Bronchial epithelial cell (primary cell): Measurements from ENCODE around the gene CLEC20A. TPM values are rescaled to one million over a fixed set of nuclear protein-coding genes. Genes with fewer than 3 reads are reported as not detected.
A peak's percentile ranks its signal among the peaks of the same experiment; 100 is the strongest.

Experiments
- DNase-seq: peaks from one replicate; pipeline ENCODE4 v3.0.0-alpha.2; 2010; ENCODE audit warnings: low read depth
- FAIRE-seq: peaks from 2 replicates; lab custom pipeline; 2011; peaks lifted over from hg19 to GRCh38; lab: Jason Lieb, UNC
- H3K27me3 ChIP-seq: 2 replicates; pipeline ENCODE4 v1.5.1; 2011; ENCODE audit warnings: low read length; ENCODE audit not compliant: control insufficient read depth, insufficient read depth
- H3K36me3 ChIP-seq: 2 replicates; pipeline ENCODE4 v1.5.1; 2011; ENCODE audit warnings: low read length; ENCODE audit not compliant: control insufficient read depth, insufficient read depth
- H3K4me3 ChIP-seq: 2 replicates; pipeline ENCODE4 v1.5.1; 2011; ENCODE audit warnings: mild to moderate bottlenecking, low read depth, low read length, control low read depth
- CTCF ChIP-seq: IDR thresholded peaks from 2 replicates; pipeline ENCODE4 v1.5.1; 2011; ENCODE audit warnings: mild to moderate bottlenecking, moderate library complexity, low read length, control low read depth, inconsistent platforms; ENCODE audit not compliant: insufficient read depth, severe bottlenecking
- total RNA-seq: library from RNA; depleted of rRNA; stranded (reverse); fragments of >200 nt; gene quantifications from 2 replicates; pipeline ENCODE4 v1.2.1, GENCODE V29; 2014

CLEC20A gene
- total RNA-seq, 1 donor from 2014 or later, result not detected

- H3K36me3 ChIP-seq, result no peaks in the 10 kb centered on the region
- no peaks in the 10 kb centered on the region for H3K27me3 ChIP-seq
- TF ChIP-seq CTCF, result no peak
- FAIRE-seq (no peak), DNase-seq (no peak)
- H3K4me3 ChIP-seq, result no peak overlapping the region
Measured at GRCh38 chr1:178452013-178452412, 44.8 kb downstream of the CLEC20A start.

GRCh38 chr1:178451529-178451928, 45.2 kb downstream of the CLEC20A start:
- DNase-seq, result no peak
- no peak for FAIRE-seq
- no peak overlapping the region for H3K4me3 ChIP-seq
- no peak for TF ChIP-seq CTCF
- H3K27me3 ChIP-seq, result no peaks in the 10 kb centered on the region
- no peaks in the 10 kb centered on the region for H3K36me3 ChIP-seq

- Histone ChIP-seq H3K36me3 (no peaks in the 10 kb centered on the region), H3K27me3 (no peaks in the 10 kb centered on the region), H3K4me3 (no peak overlapping the region)
- no peak for TF ChIP-seq CTCF
- FAIRE-seq, result no peak
- DNase-seq, result no peak
Measured at GRCh38 chr1:178450871-178451270, 45.9 kb downstream of the CLEC20A start.

DNA sequence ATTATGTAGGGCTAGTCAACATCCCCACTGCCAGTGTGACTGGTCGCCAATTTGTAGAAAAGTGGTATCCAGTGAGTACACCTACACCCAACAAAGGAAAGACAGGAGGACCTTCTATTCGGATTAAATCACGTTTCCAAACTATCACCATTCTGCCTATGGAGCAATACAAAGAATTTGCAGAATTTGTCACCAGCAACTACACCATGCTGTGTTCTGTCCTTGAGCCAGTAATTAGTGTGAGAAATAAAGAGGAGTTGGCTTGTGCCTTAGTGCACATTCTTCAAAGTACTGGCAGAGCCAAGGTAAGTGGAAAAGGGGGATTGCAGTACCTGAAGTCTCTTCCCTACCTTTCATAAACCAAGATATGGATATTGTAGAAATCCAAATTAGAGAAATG, 53.8 kb downstream of the CLEC20A start:
- Histone ChIP-seq H3K27me3 (no peaks in the 10 kb centered on the region), H3K36me3 (peaks cover 10% of the 10 kb centered on the region), H3K4me3 (no peak overlapping the region)
- no peak for FAIRE-seq
- no peak for DNase-seq
- TF ChIP-seq CTCF, result no peak

GRCh38 chr1:178438432-178438831, 58.3 kb downstream of the CLEC20A start:
- H3K36me3 ChIP-seq, result peaks cover 10% of the 10 kb centered on the region
- no peaks in the 10 kb centered on the region for H3K27me3 ChIP-seq
- H3K4me3 ChIP-seq, result no peak overlapping the region
- FAIRE-seq, result no peak
- TF ChIP-seq CTCF, result no peak
- DNase-seq, result peak; percentile 72

DNA sequence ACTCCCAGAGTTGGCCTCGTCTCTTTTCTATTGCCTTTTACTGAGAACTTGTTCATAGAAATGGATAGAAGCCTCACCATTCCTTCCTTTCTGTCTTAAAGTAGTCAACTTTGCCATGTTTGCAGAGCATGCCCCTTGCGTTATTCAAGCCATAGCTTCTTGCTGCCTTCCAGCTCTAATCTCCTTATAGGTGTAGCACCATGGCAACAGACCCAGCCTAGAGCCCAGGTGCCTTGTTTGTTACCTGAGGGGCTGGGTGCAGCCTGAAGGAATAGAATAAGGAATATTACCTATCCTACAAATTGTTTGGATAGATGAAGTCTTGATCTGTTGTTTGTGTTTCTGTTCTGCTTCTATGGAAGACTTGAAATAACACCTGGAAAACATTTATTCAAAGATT, 59.9 kb downstream of the CLEC20A start:
- H3K4me3 ChIP-seq, result no peak overlapping the region
- DNase-seq, result no peak
- no peaks in the 10 kb centered on the region for H3K27me3 ChIP-seq

More for the DNA sequence above, 59.9 kb downstream of the CLEC20A start:
- H3K36me3 ChIP-seq, result peaks cover 5% of the 10 kb centered on the region
- no peak for FAIRE-seq
- no peak for TF ChIP-seq CTCF
